ENCODE data around the gene CARM1.
"Not testable (repeated sequence)": the region's sequence is repeated elsewhere in the genome, so short reads cannot be mapped to it uniquely, and the experiment has no call there.

The CARM1 gene
- long read RNA-seq, donor 1, transcript CARM1-202 (15 exons, 2,722 nt), result major isoform, 7 of 8 reads
- long read RNA-seq, donor 1, partial matches to known transcripts, result 0 of 8 reads
- long read RNA-seq, donor 1, other reads (novel, unspliced or antisense), result 0 of 8 reads
- long read RNA-seq, donor 2, partial matches to known transcripts, result 0 of 5 reads
- long read RNA-seq, donor 2, other reads (novel, unspliced or antisense), result 0 of 5 reads
- long read RNA-seq, donor 3, partial matches to known transcripts, result 0 of 4 reads
- long read RNA-seq, donor 3, other reads (novel, unspliced or antisense), result 0 of 4 reads
- long read RNA-seq, donor 4, partial matches to known transcripts, result 7 of 12 reads
- long read RNA-seq, donor 4, other reads (novel, unspliced or antisense), result 0 of 12 reads
- long read RNA-seq, donor 5, partial matches to known transcripts, result 0 of 7 reads
- long read RNA-seq, donor 5, other reads (novel, unspliced or antisense), result 0 of 7 reads
- long read RNA-seq, donor 6, transcript CARM1-201 (16 exons, 3,330 nt), result major isoform, 5 of 18 reads
- long read RNA-seq, donor 6, partial matches to known transcripts, result 5 of 18 reads
- long read RNA-seq, donor 6, other reads (novel, unspliced or antisense), result 7 of 18 reads
- long read RNA-seq, donor 7, result 0 reads
- long read RNA-seq, donor 8, partial matches to known transcripts, result 0 of 12 reads
- long read RNA-seq, donor 8, other reads (novel, unspliced or antisense), result 7 of 12 reads

DNA sequence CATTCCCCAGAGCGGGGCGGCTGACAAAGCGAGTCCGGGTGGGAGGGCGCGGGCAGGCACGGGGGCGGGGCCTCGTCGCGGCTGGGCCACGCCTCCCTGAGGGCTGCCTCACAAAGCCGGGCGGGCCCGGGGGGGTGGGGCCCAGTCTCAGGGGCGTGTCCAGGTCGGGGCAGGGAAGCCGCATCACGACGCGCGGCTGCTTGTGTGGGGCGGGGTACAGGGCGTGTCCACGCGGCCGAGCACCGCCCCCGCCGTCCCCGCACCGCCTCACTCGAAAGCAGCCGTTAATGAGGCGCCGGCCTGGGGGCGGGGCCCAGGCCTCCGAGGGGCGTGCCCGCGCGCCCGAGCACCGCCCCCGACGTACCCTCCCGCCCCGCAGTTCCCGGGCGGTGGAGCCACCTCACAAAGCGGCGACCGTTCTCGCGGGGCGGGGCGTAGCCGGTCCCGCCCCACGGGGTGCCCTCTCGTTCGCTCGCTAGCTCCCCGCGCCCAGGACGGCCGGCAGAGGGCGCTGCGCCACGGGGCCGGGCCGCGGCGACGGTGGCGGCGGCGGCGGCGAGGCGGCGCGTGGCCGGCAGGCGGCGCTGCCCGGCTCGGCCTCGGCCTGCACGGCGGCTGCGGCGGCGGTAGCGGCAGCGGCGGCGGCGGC lies at the start of gene CARM1:
Gene CARM1, plus strand, starts transcription at position 599 of the 649 bp plus-strand sequence. CDS start 150 bp downstream, outside the sequence.
- DNase-seq, result peak; percentile 99

DNA sequence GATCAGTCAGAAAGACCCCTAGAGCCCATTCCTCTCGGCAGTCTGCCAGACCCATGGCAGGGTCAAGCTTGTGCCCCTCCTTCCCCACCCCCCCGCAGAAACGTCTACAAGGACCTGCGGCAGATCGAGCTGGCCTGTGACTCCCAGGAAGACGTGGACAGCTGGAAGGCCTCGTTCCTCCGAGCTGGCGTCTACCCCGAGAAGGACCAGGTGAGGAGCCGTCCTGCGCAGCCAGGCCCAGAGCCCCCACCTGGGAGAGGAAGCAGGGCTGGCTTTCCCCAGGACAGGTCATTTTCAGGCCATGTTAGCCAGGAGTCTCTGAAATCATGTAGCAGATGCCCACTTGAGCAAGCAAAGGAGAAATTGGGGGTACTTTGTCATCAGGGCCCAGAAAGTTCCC lies 47.7 kb upstream of the CARM1 start:
- no peak for DNase-seq

DNA sequence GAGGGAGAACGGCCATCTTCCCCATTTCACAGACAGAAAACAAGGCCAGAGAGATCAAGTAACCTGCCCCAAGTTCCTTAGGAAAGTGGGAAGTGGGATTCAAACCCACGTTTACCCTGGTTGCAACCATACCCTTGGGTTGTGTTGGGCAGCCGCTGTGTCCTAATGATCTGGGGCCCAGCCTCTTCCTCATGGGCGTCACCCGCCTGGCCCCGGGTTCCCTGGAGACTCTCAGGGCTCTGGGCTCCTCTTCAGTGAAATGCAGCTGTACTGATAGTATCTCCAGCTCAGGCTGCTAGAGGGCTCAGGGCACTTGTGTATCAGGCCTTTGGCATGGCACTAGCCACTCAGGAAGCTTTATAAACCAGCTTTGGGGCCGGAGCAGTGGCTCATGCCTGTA lies 45.1 kb upstream of the CARM1 start:
- DNase-seq, result no peak

DNA sequence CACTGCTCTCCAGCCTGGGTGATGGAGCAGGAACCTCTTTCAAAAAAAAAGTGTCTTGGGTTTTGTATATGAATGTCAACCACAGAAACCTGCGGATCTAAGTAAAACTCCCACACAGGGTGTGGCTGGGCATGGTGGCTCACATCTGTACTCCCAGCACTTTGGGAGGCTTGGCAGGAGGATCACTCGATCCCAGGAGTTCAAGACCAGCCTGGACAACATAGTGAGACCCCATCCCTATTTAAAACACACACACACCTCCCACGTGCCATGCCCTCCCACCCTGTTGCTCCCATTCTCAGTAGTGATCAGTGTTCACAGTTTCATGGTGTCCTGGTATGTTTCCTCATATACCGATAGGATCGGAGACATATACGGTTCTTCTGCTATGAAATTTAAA lies 44.5 kb upstream of the CARM1 start:
- no peak for DNase-seq

DNA sequence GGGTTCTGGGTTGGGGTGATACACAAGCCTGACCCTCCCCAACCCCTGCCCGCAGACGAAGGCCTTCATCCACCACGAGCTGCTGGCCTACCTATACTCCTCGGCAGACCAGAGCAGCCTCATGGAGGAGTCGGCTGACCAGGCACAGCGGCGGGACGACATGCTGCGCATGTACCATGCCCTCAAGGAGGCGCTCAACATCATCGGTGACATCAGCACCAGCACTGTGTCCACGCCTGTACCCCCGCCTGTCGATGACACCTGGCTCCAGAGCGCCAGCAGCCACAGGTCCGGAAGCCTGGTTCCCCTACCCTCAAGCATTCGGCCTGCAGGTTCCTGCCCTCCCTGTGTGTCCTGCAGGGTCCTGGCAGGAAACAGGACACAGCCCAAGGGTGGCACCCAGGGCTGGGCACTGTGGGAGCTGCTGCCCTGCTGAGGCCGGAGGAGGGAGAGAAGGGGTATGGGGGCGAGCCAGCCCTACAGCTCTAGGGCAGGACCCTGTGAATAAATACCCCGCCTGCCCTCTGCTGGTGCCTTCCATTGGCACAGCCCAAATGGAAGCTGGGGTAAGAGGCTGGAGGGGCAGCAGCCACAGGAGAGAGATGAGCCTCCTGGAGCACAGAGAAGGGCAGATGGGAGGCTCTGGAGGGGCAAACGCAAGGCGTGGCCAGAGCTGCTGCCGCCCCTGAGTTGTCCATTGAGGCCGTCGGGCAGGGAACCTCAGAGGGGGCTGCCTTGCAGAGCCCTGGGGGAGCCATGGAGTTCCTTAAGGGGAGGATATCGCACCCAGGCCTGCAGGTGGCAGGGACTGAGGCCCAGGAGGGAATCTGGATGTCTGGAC lies 42.2 kb upstream of the CARM1 start:
- DNase-seq, result no peak

DNA sequence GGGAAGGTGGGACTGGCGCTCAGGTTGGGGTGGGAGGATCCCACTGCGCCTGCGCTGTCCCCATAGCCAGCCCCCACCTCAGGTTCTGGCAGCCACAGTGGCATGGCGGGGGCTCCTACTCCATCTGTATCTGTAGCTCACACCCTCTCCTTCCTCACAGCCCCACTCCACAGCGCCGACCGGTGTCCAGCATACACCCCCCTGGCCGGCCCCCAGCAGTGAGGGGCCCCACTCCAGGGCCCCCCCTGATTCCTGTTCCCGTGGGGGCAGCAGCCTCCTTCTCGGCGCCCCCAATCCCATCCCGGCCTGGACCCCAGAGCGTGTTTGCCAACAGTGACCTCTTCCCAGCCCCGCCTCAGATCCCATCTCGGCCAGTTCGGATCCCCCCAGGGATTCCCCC lies 41.4 kb upstream of the CARM1 start:
- DNase-seq, result no peak

GRCh38 chr19:10830370-10830769 lies 41.0 kb upstream of the CARM1 start:
- DNase-seq, result no peak

DNA sequence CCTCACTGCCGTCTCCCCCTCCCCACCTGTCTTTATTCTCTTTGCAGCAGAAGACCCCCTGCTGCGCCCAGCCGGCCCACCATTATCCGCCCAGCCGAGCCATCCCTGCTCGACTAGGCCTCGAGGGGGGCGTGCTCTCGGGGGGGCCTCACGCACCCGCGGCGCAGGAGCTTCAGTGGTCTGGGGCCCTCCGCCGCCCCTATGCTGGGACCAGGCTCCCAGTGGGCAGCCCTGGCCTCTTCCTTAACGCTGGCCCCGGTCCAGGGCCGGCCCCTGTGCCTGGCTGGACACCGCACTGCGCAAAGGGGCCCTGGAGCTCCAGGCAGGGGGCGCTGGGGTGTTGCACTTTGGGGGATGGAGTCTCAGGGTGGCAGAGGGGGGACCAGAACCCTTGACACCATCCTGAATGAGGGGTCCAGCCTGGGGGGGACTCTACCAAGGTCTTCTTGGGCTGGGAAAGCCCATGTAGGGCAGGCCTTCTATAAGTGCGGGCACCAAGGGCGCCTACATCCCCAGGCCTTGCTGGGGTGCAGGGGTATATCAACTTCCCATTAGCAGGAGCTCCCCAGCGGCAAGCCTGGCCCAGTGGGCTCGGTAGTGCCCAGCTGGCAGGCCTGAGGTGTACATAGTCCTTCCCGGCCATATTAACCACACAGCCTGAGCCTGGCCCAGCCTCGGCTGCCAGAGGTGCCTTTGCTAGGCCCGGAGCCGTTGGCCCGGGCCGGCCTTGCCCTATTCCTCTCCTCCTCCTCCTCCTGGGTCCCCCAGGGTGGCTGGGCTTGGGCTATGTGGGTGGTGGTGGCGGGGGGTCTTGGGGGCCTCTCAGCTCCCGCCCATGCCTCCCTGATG lies 40.2 kb upstream of the CARM1 start:
- no peak for DNase-seq

- DNase-seq, result peak; percentile 26
These were observed 39.1 kb upstream of the CARM1 start for GRCh38 chr19:10831987-10832938.

- no peak for DNase-seq
These were observed 38.4 kb upstream of the CARM1 start for GRCh38 chr19:10832939-10833296.

- no peak for DNase-seq
These were observed 36.1 kb upstream of the CARM1 start for GRCh38 chr19:10835089-10835753.

GRCh38 chr19:10835754-10836478 lies 35.4 kb upstream of the CARM1 start, which contains the start of gene TMED1:
TMED1 (minus strand) TSS chr19:10836212; CDS start chr19:10836191, 21 bp downstream.
- peak; percentile 100 for DNase-seq

GRCh38 chr19:10836479-10837330 lies 34.6 kb upstream of the CARM1 start:
- peak; percentile 99 for DNase-seq

DNA sequence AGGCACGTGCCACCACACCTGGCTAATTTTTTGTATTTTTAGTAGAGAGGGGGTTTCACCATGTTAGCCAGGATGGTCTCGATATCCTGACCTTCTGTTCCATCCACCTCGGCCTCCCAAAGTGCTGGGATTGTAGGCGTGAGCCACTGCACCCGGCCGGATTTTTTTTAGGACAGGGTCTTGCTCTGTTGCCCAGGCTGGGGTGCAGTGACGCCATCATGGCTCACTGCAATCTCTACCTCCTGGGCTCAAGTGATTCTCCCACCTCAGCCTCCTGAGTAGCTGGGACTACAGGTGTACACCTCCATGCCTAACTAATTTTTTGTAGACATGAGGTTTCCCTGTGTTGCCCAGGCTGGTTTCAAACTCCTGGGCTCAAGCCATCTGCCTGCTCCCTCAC lies 33.7 kb upstream of the CARM1 start:
- not testable (repeated sequence) for DNase-seq

DNA sequence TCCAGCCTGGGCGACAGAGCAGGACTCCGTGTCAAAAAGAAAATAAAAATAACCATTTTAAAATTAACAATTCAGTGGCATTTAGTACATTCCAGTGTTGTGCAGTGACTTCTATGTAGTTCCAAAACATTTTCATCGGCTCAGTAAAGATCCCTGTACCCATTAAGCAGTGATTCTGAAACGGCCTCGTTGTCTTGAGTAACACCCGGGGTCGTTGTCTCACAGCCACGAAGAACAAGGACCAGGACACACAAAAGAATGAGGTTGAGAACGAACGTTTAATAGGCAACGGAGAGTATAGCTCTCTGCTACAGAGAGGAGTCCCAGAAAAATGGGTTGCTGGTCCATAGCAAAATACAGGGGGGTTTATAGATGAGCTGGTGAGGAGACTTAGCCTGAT lies 33.0 kb upstream of the CARM1 start:
- DNase-seq, result no peak

- DNase-seq, result no peak
These were observed 32.0 kb upstream of the CARM1 start for GRCh38 chr19:10839114-10840050.

- DNase-seq, result no peak
These were observed 28.6 kb upstream of the CARM1 start for GRCh38 chr19:10842788-10843187.
